EL (cell line): Measurements from ENCODE around the gene ADIPOQ.
"Not testable (repeated sequence)": the region's sequence is repeated elsewhere in the genome, so short reads cannot be mapped to it uniquely, and the experiment has no call there.

Experiments
- DNase-seq: peaks from one replicate; pipeline ENCODE4 v3.0.0-alpha.2; 2016

The ADIPOQ gene

DNA sequence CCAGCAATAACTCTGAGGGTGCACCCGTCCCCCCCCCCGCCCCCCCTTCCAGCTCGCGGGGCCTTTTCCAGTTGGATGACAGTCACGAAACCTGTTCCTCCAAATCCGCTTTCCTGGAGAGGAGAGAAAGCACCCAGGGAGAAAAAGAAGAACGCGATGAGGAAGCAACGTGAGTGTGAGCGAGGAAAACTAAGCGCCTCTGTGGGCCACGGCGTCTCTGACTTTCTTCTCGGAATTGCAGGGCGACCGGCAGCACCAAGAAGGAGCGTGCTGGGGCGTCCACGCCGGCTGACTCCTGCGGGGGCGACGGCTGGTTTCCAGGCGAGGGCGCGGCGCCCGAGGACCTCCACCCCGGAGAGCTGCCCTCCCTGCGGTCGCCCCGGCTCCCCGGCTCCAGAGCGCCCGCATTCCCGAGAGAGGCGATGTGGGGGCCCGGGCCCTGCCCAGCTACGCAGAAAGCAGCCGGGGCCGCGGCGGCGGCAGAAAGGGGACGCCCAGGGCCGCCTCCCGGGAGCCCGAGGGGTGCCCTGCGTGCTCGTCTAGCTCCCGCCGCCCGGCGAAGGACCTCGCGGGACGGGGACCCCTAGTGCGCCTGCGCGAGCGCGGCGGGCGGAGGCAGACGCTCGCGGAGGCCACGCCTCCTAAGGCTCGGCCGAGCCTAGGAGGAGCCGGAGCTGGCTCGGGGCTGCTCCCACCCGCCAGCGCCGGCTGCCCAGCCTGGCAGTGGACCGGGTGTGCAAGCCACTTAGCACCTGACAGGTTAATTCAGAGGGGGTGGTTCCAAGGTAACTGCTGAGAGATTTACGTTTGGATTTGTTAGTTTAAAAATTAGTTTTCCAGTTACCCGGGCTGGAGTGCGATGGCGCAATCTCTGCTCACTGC, 15.3 kb upstream of the ADIPOQ start:
- peak; percentile 85 for DNase-seq

DNA sequence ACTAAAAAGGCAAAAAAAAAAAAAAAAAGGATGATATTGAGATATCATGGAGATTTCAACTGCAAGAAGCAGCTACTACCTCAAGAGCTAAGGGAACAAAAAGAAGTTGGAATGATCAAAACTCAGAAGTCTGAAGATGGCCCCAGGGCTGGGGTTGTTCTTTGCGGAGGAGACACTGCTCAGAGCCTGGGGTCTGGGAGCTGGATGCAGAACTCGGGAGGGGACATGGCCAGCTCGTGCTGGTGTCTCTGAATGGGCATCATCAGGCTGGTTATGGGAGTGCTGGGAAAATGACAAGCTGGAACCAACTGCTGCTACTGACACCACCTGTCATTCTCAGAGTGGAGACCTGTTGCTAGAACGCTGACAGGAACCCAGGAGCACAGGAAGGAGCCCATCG, 14.2 kb upstream of the ADIPOQ start:
- DNase-seq: no peak

GRCh38 chr3:186831798-186832197, 10.7 kb upstream of the ADIPOQ start:
- no peak for DNase-seq

DNA sequence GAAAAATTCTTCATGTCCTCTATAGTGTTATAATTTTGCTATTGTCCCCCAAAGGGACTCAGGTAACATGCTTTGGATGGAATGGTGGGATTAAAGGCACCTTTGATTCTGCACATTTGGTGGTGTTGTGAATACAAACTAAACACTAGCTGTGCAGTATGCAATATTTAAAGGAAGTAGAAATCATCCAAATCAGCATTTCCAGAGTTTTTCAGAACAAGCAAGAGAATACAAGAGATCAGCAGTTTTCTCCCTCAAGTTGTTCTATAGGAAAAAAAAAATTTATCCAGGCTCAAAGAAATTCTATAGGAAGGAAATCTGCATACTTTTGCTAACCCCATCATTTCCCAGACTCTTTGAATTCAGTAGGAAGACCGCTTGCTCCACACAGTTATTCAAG, 10.2 kb upstream of the ADIPOQ start:
- DNase-seq: no peak

DNA sequence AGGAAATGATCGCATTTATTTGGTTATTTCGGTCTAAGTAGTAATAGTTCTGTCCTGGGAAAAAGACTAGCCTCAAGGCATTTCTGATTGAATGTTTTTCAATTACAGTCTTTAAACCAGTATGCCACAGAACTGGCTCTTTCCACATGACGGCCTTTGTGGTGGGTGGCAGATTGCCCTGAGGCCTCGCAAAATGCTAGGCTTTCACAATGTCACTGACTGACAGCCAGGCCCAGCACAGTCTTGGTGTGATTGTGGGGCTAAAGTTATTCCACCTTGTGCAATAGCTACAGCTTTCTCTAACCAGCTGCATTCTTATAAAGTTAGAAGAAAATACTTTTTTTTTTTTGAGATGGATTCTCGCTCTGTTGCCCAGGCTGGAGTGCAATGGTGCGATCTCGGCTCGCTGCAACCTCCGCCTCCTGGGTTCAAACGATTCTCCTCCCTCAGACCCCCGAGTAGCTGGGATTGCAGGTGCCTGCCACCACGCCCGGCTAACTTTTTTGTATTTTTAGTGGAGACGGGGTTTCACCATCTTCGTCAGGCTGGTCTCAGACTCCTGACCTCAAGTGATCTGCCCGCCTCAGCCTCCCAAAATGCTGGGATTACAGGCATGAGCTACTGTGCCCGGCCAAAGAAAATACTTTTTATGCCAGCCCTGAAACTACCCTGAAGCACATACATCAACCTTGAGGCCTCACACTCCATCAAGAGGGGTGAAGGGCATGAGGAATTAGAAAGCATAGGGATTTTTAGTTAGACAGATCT, 2.5 kb upstream of the ADIPOQ start:
- peak; percentile 39 for DNase-seq

- DNase-seq: no peak
Observed at GRCh38 chr3:186841620-186842019, 890 bp upstream of the ADIPOQ start.

DNA sequence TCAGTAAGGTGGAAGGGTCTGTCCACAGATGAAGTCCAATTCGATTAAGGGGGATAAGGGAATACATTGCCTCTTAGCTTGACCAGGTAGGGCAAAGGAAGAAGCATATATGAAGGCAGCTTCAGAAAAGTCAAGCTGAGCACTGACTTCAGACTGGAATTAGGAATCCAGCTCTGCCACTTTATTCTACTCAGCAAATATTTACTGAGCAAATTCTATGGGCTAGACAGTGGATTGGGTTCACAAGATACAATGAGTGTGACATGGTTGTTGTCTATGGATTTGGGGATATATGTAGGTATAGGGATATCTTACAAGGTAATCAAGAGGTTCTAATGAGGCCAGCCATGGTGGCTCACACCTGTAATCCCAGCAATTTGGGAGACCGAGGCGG, 526 bp downstream of the ADIPOQ start:
- no peak for DNase-seq

DNA sequence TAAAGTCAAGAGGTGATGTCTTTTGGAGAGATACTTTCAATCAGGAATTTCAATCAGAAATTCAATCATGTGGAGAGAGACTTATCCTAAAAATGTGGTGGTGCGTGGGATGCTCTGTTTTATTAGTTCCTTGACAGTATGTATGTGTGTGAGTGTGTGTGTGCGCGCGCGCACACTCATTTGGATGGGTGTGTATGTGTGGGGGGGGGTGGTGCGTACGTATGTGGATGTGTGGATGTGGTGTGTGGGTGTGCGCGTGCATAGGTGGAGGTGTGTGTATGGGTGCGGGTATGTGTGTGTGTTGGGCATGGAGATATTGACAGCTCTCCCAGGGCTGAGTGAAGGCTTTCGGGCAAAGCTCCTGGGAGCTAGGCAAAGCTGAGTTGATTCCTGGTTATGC, 2.4 kb downstream of the ADIPOQ start:
- no peak for DNase-seq

DNA sequence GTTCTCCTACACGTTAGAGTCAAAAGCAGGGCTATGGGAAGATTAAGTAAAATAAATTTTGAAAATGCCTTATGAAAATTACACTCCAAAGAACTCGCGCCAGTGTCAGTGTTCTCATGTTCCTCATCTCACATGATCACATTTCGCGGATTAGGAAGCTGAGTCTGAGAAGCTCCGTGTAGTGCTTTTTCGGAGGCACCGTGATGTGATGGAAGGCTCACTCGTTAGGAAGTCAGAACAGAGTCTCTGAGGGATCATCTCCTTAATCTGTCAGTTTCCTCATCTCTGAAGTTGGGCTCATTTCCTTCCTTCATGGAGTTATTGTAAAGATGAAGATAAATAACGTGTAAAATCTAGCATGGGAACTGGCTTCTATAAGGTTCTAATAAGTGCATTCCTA, 3.2 kb downstream of the ADIPOQ start:
- no peak for DNase-seq

DNA sequence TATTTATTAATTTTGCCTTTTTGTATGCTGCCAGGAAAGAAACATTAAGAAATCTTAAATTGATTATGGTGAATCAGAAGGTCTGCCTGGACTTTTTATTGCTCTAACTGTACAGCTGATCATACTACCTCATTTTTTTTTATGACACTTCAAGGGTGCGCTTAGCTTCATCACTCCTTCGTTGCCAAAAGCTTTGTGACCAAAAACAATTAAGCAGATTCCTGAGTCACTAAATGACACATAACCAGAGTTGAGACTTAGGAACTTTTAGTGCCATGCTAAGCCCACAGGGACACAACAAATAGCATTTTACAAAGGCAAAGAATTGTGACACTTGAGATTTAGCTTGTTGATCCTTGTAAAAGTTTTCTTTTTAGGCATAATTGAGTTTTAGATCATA, 4.9 kb downstream of the ADIPOQ start:
- DNase-seq: no peak

GRCh38 chr3:186849374-186849975, 7.0 kb downstream of the ADIPOQ start:
- peak; percentile 13 for DNase-seq

GRCh38 chr3:186851835-186852234, 9.3 kb downstream of the ADIPOQ start:
- DNase-seq: not testable (repeated sequence)

DNA sequence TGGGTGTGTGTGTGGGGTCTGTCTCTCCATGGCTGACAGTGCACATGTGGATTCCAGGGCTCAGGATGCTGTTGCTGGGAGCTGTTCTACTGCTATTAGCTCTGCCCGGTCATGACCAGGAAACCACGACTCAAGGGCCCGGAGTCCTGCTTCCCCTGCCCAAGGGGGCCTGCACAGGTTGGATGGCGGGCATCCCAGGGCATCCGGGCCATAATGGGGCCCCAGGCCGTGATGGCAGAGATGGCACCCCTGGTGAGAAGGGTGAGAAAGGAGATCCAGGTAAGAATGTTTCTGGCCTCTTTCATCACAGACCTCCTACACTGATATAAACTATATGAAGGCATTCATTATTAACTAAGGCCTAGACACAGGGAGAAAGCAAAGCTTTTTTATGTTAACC, 10.5 kb downstream of the ADIPOQ start:
- no peak for DNase-seq

DNA sequence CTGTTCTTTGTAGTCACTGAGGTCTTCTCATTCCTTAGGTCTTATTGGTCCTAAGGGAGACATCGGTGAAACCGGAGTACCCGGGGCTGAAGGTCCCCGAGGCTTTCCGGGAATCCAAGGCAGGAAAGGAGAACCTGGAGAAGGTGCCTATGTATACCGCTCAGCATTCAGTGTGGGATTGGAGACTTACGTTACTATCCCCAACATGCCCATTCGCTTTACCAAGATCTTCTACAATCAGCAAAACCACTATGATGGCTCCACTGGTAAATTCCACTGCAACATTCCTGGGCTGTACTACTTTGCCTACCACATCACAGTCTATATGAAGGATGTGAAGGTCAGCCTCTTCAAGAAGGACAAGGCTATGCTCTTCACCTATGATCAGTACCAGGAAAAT, 11.6 kb downstream of the ADIPOQ start:
- no peak for DNase-seq

- no peak for DNase-seq
Observed at GRCh38 chr3:186854954-186855353, 12.4 kb downstream of the ADIPOQ start.

DNA sequence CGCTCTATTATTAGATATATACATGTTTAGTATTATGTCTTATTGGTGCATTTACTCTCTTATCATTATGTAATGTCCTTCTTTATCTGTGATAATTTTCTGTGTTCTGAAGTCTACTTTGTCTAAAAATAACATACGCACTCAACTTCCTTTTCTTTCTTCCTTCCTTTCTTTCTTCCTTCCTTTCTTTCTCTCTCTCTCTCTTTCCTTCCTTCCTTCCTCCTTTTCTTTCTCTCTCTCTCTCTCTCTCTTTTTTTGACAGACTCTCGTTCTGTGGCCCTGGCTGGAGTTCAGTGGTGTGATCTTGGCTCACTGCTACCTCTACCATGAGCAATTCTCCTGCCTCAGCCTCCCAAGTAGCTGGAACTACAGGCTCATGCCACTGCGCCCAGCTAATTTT, 15.2 kb downstream of the ADIPOQ start:
- DNase-seq: no peak

GRCh38 chr3:186865215-186865853, 22.8 kb downstream of the ADIPOQ start:
- DNase-seq: not testable (repeated sequence)

DNA sequence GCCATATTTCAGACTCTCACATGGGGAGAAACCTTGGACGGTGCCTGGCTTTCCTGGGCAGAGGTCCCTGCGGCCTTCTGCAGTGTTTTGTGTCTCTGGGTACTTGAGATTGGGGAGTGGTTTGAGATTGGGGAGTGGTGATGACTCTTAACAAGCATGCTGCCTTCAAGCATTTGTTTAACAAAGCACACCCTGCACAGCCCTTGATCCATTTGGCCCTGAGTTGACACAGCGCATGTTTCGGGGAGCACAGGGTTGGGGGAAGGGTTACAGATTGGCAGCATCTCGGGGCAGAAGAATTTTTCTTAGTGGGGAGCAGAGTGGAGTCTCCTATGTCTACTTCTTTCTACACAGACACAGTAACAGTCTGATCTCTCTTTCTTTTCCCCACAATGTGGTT, 23.6 kb downstream of the ADIPOQ start:
- not testable (repeated sequence) for DNase-seq

- no peak for DNase-seq
Observed at GRCh38 chr3:186869253-186870100, 27.0 kb downstream of the ADIPOQ start.

GRCh38 chr3:186870421-186871201, 28.1 kb downstream of the ADIPOQ start:
- no peak for DNase-seq

DNA sequence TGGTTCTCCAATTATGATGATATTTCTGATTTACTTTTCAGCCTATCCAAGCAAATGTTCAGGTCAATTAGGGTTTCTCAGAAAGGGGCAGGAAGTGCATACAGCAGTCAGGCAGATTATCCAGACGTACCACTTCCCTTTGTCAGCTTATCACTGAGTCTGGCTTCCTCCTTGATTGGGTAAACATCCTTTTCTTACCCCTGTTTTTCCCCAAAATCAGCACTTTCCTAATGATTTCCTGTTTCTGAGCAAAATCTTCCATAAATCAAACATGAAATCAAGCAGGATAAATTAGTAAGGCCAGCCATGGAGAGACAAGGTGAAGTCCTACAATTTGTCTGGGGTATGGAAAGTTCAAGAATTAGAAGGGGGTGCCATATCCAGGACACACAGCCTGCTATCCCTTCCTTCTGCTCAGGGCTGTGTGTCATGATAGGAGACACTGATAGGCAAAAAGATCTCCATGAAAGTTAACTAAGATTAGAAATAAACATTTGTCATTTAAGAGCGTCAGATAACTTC, 29.0 kb downstream of the ADIPOQ start:
- DNase-seq: no peak
